ENCODE measurements around the gene EFNA3. TPM values are rescaled to one million over a fixed set of nuclear protein-coding genes. Genes with fewer than 3 reads are reported as not detected.

Gene EFNA3
- polyA plus RNA-seq, 1 donor = 2.5 TPM

DNA sequence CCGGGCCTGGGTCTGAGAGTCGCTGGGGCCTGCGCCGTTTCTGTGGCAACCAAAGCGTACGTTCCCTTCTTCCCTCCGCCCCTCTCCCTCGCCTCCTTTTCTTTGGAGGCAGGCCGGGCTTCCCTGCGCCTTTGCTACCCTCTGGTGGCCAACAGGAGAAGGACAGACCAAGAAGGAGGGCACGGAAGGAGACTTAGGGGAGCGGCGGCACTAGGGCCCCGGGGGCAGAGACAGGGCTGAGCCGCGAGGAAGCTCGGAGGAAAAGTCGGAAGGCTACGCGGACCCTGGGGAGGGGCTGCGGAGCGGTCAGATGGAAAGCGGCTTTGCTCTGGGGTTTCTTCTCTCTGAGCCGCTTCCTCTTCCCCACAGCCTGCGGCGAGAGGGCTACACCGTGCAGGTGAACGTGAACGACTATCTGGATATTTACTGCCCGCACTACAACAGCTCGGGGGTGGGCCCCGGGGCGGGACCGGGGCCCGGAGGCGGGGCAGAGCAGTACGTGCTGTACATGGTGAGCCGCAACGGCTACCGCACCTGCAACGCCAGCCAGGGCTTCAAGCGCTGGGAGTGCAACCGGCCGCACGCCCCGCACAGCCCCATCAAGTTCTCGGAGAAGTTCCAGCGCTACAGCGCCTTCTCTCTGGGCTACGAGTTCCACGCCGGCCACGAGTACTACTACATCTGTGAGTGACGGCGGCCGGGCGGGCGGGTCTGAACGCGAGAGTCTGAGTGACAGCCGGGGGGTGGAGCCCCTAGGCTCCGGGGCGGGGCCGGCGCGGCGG is 6.3 kb downstream of the EFNA3 start:
- DNase-seq = peak; percentile 95

DNA sequence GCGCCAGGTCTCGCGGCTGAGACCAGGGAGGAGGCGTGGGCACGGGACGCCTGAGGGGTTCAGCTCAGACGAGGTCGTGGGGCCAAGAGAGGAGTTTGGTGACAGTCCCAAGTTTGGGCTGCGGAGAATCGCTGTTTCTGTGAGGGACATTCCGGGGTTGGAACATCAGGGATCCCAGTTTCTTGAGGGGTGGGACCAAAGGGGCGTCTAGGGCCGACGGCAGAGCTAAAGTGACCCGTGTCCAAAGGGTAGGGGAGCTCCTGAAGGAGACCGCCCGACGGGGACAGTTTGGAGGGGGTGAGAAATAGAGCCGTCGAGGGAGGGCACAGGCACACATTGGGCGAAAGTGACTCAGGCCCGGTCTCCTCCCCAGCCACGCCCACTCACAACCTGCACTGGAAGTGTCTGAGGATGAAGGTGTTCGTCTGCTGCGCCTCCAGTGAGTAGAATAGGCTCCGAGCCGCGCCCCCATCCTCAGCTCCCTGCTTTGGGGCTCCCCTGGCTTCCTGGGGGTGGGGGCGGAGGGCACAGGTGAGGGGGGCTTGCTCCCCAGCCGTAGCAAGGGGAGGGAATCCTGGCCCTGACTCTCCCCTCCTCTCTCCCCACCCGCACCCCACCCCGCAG is 7.0 kb downstream of the EFNA3 start:
- DNase-seq = no peak

GRCh38 chr1:155086128-155086741 is 7.6 kb downstream of the EFNA3 start:
- DNase-seq = no peak

GRCh38 chr1:155086856-155087535 is 8.4 kb downstream of the EFNA3 start:
- no peak for DNase-seq

DNA sequence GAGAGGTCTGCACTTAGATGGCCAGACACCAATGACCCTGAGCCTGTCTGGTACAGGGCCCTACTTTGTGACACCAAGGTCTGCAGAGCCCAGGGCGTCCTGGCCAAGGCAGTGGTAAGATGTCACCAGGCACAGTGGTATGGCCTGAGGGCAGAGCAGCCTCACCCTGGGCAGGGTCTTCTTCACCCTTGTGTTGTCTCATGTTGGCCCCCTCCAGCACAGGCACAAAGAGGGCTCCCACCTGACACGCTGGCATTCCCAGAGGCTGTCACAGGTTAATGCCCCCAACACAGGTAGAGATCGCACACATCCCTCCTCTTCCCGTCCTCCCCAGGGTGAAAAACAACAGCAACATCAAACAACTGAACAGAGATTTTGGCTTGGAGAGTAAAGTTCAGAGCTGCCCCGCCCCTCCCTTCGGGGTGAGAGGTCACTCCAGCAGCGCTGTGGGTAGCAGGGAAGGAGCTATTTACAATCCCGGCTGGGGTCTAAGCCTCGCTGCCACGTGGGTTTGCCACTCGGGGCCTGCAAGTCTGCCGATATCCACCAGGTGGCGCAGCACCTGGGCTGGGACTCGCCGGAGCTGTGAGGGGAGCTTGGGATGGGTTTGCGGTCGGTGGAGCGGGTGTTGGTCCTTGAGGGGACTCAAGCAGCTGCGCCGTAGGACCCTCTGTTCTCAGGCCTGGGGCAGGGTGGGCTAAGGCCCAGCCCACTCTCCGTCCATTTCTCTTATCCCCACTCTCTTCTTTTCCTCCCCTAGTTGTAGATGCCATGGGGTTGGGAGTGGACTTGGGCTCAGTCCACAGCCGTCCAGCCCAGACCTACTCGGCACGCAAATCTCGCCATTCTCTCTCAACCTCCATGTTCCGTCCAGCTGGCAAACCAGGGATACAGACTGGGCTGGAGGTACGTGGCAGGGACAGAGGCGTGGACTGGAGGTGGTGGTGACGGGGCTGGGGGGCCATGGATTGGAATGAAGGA is 12.7 kb downstream of the EFNA3 start:
- peak; percentile 79 for DNase-seq

- DNase-seq = no peak
Observed at GRCh38 chr1:155092131-155092530, 13.5 kb downstream of the EFNA3 start.

DNA sequence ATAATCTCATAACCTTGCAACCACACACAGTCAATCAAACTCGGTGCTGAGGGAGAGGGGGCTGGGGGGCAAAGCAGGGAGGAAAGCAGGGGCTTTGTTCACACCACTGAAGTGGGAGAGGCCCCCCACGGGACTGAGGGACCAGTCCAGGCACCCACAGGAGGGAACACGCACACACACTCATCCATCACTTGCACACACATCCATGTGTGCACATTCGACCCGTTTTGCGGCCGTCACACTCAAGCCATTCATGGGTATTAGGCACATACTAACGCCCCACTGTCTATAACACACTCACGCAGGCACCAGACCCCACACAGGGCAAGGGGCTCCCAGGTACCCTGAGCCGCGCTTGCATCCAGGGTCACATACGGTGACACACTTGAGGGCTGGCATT is 14.0 kb downstream of the EFNA3 start:
- DNase-seq = no peak

GRCh38 chr1:155093911-155094621 is 15.4 kb downstream of the EFNA3 start:
- no peak for DNase-seq

DNA sequence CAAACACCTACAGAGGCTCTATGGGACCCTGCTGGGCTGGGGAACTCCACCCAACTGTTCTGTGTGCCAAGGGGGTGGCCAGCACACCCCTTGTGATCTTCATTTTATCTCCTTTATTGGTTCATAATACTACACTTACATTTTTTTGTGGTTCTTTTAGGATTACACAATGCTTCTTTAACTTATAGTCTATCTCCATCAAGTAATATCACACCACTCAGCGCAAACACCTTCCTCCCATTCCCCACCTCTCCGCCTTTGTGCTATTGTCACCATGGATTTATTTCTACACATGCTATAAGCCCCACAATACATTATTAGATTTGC is 15.9 kb downstream of the EFNA3 start:
- DNase-seq = no peak

- no peak for DNase-seq
Observed at GRCh38 chr1:155099331-155099730, 20.7 kb downstream of the EFNA3 start.

GRCh38 chr1:155103325-155103724 is 24.7 kb downstream of the EFNA3 start:
- DNase-seq = no peak

GRCh38 chr1:155104605-155105534 is 26.2 kb downstream of the EFNA3 start:
- no peak for DNase-seq

- DNase-seq = no peak
Observed at GRCh38 chr1:155105604-155106011, 27.0 kb downstream of the EFNA3 start.

DNA sequence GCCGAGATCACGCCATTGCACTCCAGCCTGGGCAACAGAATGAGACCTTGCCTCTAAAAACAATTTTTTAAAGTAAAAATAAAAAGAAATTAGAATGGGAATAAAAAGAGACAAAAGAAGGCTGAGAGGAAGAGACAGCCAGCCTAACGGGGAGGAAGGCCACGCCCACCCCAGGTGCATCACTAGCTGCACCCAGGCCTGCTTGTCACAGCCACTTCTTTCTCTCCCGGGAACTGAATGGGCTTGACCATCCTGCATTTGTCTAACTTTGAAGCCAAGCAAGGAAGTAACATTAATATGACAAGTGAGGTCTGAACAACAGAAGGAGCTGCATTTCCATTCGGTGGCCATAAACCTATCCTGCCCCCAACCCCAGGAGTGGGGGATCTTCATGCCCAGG is 28.2 kb downstream of the EFNA3 start:
- DNase-seq = no peak

DNA sequence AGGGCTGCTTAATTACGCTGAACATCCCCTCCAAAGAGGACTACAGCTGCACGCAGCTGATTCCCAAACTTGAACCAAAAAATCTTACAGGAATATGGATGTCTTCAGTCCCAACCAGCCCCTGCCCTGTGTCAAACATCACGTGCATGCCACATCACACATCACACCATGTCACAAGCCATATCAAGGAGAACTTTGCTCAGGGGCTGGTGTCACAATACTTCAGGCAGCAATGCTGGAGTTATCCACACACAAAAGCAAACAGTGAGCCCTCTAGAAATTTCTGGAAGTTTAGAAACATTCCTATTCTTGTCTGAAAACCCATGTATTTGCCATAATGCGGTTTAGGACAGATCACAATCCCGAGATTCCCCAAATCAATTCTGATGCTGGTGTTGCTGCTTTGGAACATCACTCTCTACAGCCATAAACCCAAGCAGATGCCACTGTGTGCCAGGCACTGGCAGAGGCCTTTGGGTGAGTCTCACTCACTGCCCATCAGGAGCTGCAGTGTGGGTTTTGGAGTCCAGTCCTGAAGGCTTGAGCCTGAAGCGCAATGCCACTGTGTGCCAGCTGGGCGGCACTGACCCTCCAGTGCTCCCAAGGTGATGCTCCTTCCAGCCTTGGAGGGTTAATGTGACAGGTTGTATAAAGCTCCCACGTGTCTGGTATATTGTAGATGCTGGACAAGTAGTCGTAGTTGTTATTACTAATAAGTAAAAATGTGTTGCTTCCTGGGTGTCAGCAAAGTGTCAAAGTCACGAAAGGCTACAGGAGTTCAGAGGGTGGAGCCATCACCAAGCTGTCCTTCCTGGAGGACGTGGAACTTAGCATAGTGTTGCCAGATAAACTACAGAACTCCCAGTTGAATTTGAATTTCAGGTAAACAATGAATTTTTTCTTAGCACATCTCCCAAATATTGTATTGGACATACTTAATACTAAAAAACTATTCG is 28.9 kb downstream of the EFNA3 start:
- no peak for DNase-seq

DNA sequence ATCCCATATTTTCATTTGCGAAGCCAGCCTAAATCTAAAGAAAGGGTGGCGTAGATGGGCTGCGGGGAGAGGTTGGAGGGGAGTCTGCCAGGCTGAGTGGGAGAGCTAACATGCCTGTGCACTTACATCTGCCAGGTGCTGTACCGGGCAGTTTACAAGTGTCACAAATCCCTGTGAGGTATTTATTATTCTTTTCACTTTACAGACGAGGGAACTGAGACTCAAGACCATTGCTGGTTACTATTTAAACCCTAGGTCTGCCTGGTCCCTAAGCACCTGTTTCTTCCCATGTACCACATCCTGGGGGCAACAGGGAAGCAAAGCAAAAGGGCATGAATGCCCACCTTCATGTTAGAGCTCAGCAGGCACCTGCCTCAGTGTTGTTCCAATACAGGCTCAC is 29.7 kb downstream of the EFNA3 start:
- DNase-seq = no peak

DNA sequence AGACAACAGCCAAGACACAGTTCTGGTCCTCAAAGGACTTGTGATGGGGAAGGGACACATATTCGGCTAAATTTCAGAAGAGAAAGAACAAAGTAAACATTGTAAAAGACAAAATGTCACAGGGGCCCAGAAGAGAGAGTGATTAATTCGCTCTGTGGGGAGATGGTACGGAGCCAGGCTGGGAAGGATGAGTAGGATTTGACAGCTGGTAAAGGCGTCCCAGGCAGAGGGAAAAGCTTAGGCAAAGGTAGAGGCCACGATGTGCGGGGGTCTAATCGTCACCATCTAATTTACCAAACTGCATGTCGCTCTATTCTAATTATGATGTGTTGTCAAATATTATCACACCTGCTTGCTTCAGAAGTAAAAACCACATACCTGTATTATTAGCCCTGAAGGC is 31.7 kb downstream of the EFNA3 start:
- DNase-seq = no peak

DNA sequence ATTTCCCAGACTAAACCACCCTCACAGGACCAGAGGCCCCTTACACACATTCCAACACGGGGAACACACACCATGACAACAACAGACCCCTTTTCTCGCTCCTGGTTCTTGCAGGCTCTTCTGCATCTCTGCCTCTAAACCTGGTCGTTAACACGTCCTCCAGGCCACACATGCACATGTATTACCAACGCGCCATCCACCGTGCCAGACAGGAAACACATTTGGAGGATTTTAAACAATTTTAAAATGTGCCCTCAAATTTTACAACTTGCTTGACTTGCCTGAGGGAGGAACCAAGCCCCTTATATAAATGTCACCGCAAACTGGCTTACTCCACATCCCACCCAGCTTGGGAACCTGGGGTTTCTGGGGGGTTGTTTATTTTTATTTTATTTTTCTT is 32.2 kb downstream of the EFNA3 start:
- no peak for DNase-seq

DNA sequence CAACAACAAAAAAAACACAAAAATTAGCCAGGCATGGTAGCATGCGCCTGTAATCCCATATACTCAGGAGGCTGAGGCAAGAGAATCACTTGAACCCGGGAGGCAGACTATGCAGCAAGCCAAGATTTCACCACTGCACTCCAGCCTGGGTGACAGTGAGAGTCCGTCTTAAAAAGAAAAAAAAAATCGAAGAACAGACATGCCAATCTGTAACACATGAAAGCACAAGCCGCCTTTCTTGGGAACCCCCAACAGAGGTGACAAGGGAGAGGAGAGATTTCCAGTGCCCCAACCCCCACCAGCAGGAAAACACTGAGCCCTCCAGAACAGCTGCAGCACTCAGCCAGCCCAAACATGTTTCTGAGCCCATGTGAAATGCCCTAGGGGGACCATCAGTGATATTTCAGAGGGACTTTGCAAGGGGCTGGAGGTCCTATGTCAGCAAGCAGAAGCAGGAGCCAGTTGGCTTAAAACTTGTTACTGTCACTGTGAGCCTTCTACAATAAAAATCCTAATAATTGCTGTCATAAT is 34.9 kb downstream of the EFNA3 start:
- no peak for DNase-seq

All from hindlimb muscle (tissue), 1 donor.